GM12878 (cell line): ENCODE results near the gene LRRC63. TPM values are rescaled to one million over a fixed set of nuclear protein-coding genes. Genes with fewer than 3 reads are reported as not detected.

Experiments
- ATF7 ChIP-seq: fragments of 450-650 bp; IDR thresholded peaks from 2 replicates; pipeline ENCODE4 v1.6.1; 2016; ENCODE audit warnings: low read depth, mild to moderate bottlenecking
- E2F8 ChIP-seq: fragments of 450-650 bp; IDR thresholded peaks from 2 replicates; pipeline ENCODE4 v1.6.1; 2018; ENCODE audit warnings: mild to moderate bottlenecking, low read depth, moderate library complexity; ENCODE audit not compliant: partially characterized antibody
- ELK1 ChIP-seq: IDR thresholded peaks from 2 replicates; pipeline ENCODE4 v1.6.1; 2012; ENCODE audit warnings: low read depth, low read length, improper control_type of control experiment
- MLLT1 ChIP-seq: fragments of 450-650 bp; IDR thresholded peaks from 2 replicates; pipeline ENCODE4 v1.6.1; 2016; ENCODE audit warnings: mild to moderate bottlenecking
- MYB ChIP-seq: fragments of 150-350 bp; IDR thresholded peaks from 2 replicates; pipeline ENCODE4 v1.6.1; 2014; ENCODE audit warnings: mild to moderate bottlenecking, low read depth, low read length, borderline replicate concordance
- NBN ChIP-seq: fragments of 450-650 bp; IDR thresholded peaks from 2 replicates; pipeline ENCODE4 v1.6.1; 2016
- NKRF ChIP-seq: fragments of 450-650 bp; conservative IDR thresholded peaks from 2 replicates; pipeline ENCODE4 v1.6.1; 2017; ENCODE audit warnings: mild to moderate bottlenecking, moderate library complexity
- POU2F2 ChIP-seq: IDR thresholded peaks from 3 replicates; pipeline ENCODE4 v1.6.1; 2011; ENCODE audit warnings: low read depth, mild to moderate bottlenecking, low read length, borderline replicate concordance
- RAD21 ChIP-seq: IDR thresholded peaks from 2 replicates; pipeline ENCODE4 v1.6.1; 2011; ENCODE audit warnings: mild to moderate bottlenecking, low read depth, low read length, moderate library complexity; ENCODE audit not compliant: insufficient read depth
- RUNX3 ChIP-seq: IDR thresholded peaks from 2 replicates; pipeline ENCODE4 v1.6.1; 2012; ENCODE audit warnings: low read length, inconsistent platforms
- YY1 ChIP-seq: IDR thresholded peaks from 2 replicates; pipeline ENCODE4 v1.6.1; 2011; ENCODE audit warnings: low read depth, mild to moderate bottlenecking, low read length
- ZBTB11 ChIP-seq: fragments of 450-650 bp; formaldehyde crosslinking; IDR thresholded peaks from 2 replicates; pipeline ENCODE4 v1.5.0; 2022; ENCODE audit warnings: mild to moderate bottlenecking, missing genetic modification characterization
- ZNF24 ChIP-seq: fragments of 450-650 bp; IDR thresholded peaks from 2 replicates; pipeline ENCODE4 v1.6.1; 2017; ENCODE audit warnings: antibody characterized with exemption, mild to moderate bottlenecking
- ZNF687 ChIP-seq: fragments of 450-650 bp; IDR thresholded peaks from 2 replicates; pipeline ENCODE4 v1.6.1; 2017; ENCODE audit warnings: mild to moderate bottlenecking, moderate library complexity
- ZSCAN29 ChIP-seq: fragments of 450-650 bp; IDR thresholded peaks from 2 replicates; pipeline ENCODE4 v1.6.1; 2017; ENCODE audit warnings: mild to moderate bottlenecking, moderate library complexity
- polyA plus RNA-seq, 11 experiments: library from polyadenylated mRNA; depleted of rRNA in 4 of 11; unstranded in 6 of 11; stranded (reverse) in 5 of 11; fragments of >200 nt; fragmentation: Nextera tagmentation in 4 of 11; fragmentation: Illumina TruSeq in 1 of 11; extraction: Ambion mirVana in 4 of 11; extraction: Trizol in 1 of 11; gene quantifications; 1 replicate in 1 of 11; 2 replicates in 10 of 11; pipeline versions ENCODE4 v1.2.1 to v1.2.3, GENCODE V29; 2011 to 2016; ENCODE audit warnings: inconsistent platforms in 2 of 11, missing spikeins in 2 of 11, low read depth in 1 of 11
- total RNA-seq, 4 experiments: library from RNA; depleted of rRNA in 3 of 4; stranded (reverse); fragments of >200 nt in 3 of 4; fragmentation: Illumina TruSeq in 1 of 4; extraction: Trizol in 1 of 4; gene quantifications; 2 replicates each; pipeline versions ENCODE4 v1.2.1 to v1.2.3, GENCODE V29; 2013 to 2021

Gene LRRC63
- total and polyA plus RNA-seq, 10 of the 15 experiments (the other 5 are each of a cell fraction or from before 2014, with no cell fraction given): 0.34 to 0.98 (median 0.76) TPM; not detected in 1

- TF ChIP-seq RAD21: peak; percentile 69
- TF ChIP-seq YY1: peak; percentile 57; the same call in 1 of the 2 replicates
- no peak for TF ChIP-seq ZBTB11
- no peak for TF ChIP-seq E2F8
- 0 out of 2 replicates have a peak, but pooled peaks have one; percentile 26 for TF ChIP-seq ATF7
- TF ChIP-seq MYB: no peak
- TF ChIP-seq ZNF687: no peak
- TF ChIP-seq NKRF: peak; percentile 49; the same call in 1 of the 2 replicates
- TF ChIP-seq ZNF24: no peak
- peak; percentile 79 for TF ChIP-seq NBN
- TF ChIP-seq ELK1: no peak
- no peak for TF ChIP-seq POU2F2
- TF ChIP-seq MLLT1: peak; percentile 63; the same call in 1 of the 2 replicates
- TF ChIP-seq RUNX3: 0 out of 2 replicates have a peak, but pooled peaks have one; percentile 50
- TF ChIP-seq ZSCAN29: no peak
These were observed 27.4 kb upstream of the LRRC63 start (continued) for GRCh38 chr13:46184277-46184699.
